HG03520 (cell line): Measurements from ENCODE around the gene SYNRG.
"Not testable (repeated sequence)": the region's sequence is repeated elsewhere in the genome, so short reads cannot be mapped to it uniquely, and the experiment has no call there.

Experiments
- ATAC-seq: cut with Tn5 transposase; IDR thresholded peaks from one replicate; pipeline ENCODE4 v1.9.1; 2021; ENCODE audit warnings: mild to moderate bottlenecking, moderate library complexity; ENCODE audit not compliant: unreplicated experiment

The SYNRG gene

GRCh38 chr17:37546302-37546701 lies 62.9 kb downstream of the SYNRG start:
- no peak for ATAC-seq

GRCh38 chr17:37545486-37545885 lies 63.7 kb downstream of the SYNRG start:
- no peak for ATAC-seq

- no peak for ATAC-seq
These were observed 65.6 kb downstream of the SYNRG start for GRCh38 chr17:37543637-37544052.

- no peak for ATAC-seq
These were observed 67.1 kb downstream of the SYNRG start for GRCh38 chr17:37541880-37542660.

- ATAC-seq: no peak
These were observed 70.1 kb downstream of the SYNRG start for GRCh38 chr17:37538981-37539659.

GRCh38 chr17:37535906-37536305 lies 73.3 kb downstream of the SYNRG start:
- no peak for ATAC-seq

- ATAC-seq: no peak
These were observed 76.5 kb downstream of the SYNRG start for GRCh38 chr17:37532756-37533155.

GRCh38 chr17:37530420-37530819 lies 78.8 kb downstream of the SYNRG start:
- ATAC-seq: no peak

- no peak for ATAC-seq
These were observed 81.9 kb downstream of the SYNRG start for GRCh38 chr17:37527249-37527851.

GRCh38 chr17:37523715-37524219 lies 85.5 kb downstream of the SYNRG start:
- no peak for ATAC-seq

- no peak for ATAC-seq
These were observed 87.4 kb downstream of the SYNRG start for GRCh38 chr17:37521821-37522220.

- no peak for ATAC-seq
These were observed 89.0 kb downstream of the SYNRG start for GRCh38 chr17:37520174-37520573.

- no peak for ATAC-seq
These were observed 89.8 kb downstream of the SYNRG start for GRCh38 chr17:37519251-37519985.

GRCh38 chr17:37518826-37519225 lies 90.4 kb downstream of the SYNRG start:
- no peak for ATAC-seq

GRCh38 chr17:37517881-37518280 lies 91.3 kb downstream of the SYNRG start:
- ATAC-seq: no peak

- ATAC-seq: no peak
These were observed 93.1 kb downstream of the SYNRG start for GRCh38 chr17:37516127-37516571.

GRCh38 chr17:37513711-37514110 lies 95.5 kb downstream of the SYNRG start:
- no peak for ATAC-seq

- no peak for ATAC-seq
These were observed 96.7 kb downstream of the SYNRG start for GRCh38 chr17:37512442-37513068.

- ATAC-seq: not testable (repeated sequence)
These were observed 97.6 kb downstream of the SYNRG start for GRCh38 chr17:37511642-37512041.

- no peak for ATAC-seq
These were observed 99.2 kb downstream of the SYNRG start for GRCh38 chr17:37510056-37510455.

GRCh38 chr17:37507111-37507510 lies 102.1 kb downstream of the SYNRG start:
- ATAC-seq: no peak
